ENCODE data around the gene TARDBP. TPM values are rescaled to one million over a fixed set of nuclear protein-coding genes. Genes with fewer than 3 reads are reported as not detected.

TARDBP gene
- total RNA-seq, 1 experiment from 2014 or later: 155 TPM

DNA sequence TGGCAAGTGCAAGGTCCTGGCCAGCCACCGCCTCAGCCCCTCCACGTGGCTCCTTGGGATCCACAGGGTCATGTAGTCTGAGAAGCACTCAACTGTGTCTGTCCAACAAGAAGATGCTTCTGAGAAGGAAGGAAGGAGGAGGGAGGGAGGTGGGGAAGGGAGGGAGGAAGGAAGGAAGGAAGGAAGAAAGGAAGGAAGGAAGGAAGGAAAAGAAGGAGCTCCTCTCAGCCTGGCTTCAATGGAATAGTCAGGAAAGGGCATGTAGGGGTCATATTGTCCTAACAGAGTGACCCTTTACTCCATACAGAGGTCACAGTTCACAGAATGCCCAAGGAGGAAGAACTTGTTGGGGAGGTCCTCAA lies 42.5 kb upstream of the TARDBP start:
- no peaks in the 10 kb centered on the region for H3K27me3 ChIP-seq (ENCODE audit: insufficient read depth, low read length)
- H3K36me3 ChIP-seq (ENCODE audit: control insufficient read depth in 1 of 2, insufficient read depth in 2 of 2, low read length in 2 of 2): no peaks in the 10 kb centered on the region
- CTCF ChIA-PET: no interaction called here
- BruUV-seq (replicated peaks): no TSS peak
- peaks cover 0 to 3% of the 10 kb centered on the region in 2 experiments; a peak in 1 of 4 replicates for H3K4me1 ChIP-seq (ENCODE audit: control insufficient read depth in 1 of 2, insufficient read depth in 2 of 2, low read length in 2 of 2)
- no peak for DNase-seq (ENCODE audit: low read depth, low spot score)
- no peak overlapping the region for H2AFZ ChIP-seq (ENCODE audit: low read depth, low read length, poor library complexity, severe bottlenecking)
- H3K9ac ChIP-seq (ENCODE audit: low read length): no peak overlapping the region
- intact Hi-C loops (cut with micrococcal nuclease): no loop called here
- no peaks in the 10 kb centered on the region for H3K79me2 ChIP-seq (ENCODE audit: insufficient read depth, low read length)
- TF ChIP-seq, protein P1, sequence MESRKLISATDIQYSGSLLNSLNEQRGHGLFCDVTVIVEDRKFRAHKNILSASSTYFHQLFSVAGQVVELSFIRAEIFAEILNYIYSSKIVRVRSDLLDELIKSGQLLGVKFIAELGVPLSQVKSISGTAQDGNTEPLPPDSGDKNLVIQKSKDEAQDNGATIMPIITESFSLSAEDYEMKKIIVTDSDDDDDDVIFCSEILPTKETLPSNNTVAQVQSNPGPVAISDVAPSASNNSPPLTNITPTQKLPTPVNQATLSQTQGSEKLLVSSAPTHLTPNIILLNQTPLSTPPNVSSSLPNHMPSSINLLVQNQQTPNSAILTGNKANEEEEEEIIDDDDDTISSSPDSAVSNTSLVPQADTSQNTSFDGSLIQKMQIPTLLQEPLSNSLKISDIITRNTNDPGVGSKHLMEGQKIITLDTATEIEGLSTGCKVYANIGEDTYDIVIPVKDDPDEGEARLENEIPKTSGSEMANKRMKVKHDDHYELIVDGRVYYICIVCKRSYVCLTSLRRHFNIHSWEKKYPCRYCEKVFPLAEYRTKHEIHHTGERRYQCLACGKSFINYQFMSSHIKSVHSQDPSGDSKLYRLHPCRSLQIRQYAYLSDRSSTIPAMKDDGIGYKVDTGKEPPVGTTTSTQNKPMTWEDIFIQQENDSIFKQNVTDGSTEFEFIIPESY (IDR thresholded peaks at IDR 0.05; ENCODE audit: extremely low read depth, insufficient replicate concordance, low read length): no peak
- TF ChIP-seq EGR1 (IDR thresholded peaks at IDR 0.05; ENCODE audit: low read depth) (no peak), ZNF274 (IDR thresholded peaks at IDR 0.05; ENCODE audit: low read depth, low read length) (no peak), CEBPB (IDR thresholded peaks at IDR 0.05; ENCODE audit: low read depth) (no peak), JUND (IDR thresholded peaks at IDR 0.05) (no peak), POLR2A (IDR thresholded peaks at IDR 0.05; ENCODE audit: borderline replicate concordance, extremely low read depth, insufficient read depth, insufficient read length) (no peak), RAD21 (IDR thresholded peaks at IDR 0.05; ENCODE audit: low read depth) (no peak), TCF7L2 (IDR thresholded peaks at IDR 0.05; ENCODE audit: borderline replicate concordance, extremely low read depth, insufficient read depth, insufficient read length) (no peak), CBX3 (IDR thresholded peaks at IDR 0.05; ENCODE audit: low read depth) (no peak)
- TF ChIP-seq, protein P2, sequence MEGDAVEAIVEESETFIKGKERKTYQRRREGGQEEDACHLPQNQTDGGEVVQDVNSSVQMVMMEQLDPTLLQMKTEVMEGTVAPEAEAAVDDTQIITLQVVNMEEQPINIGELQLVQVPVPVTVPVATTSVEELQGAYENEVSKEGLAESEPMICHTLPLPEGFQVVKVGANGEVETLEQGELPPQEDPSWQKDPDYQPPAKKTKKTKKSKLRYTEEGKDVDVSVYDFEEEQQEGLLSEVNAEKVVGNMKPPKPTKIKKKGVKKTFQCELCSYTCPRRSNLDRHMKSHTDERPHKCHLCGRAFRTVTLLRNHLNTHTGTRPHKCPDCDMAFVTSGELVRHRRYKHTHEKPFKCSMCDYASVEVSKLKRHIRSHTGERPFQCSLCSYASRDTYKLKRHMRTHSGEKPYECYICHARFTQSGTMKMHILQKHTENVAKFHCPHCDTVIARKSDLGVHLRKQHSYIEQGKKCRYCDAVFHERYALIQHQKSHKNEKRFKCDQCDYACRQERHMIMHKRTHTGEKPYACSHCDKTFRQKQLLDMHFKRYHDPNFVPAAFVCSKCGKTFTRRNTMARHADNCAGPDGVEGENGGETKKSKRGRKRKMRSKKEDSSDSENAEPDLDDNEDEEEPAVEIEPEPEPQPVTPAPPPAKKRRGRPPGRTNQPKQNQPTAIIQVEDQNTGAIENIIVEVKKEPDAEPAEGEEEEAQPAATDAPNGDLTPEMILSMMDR (IDR thresholded peaks at IDR 0.05 in 2 of 3, conservative IDR thresholded peaks at IDR 0.05 in 1 of 3; ENCODE audit: borderline replicate concordance in 1 of 3, insufficient read depth in 1 of 3, low read depth in 2 of 3, low read length in 2 of 3): no peak
- TF ChIP-seq, protein P3, sequence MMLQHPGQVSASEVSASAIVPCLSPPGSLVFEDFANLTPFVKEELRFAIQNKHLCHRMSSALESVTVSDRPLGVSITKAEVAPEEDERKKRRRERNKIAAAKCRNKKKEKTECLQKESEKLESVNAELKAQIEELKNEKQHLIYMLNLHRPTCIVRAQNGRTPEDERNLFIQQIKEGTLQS (IDR thresholded peaks at IDR 0.05): no peak
- TF ChIP-seq, protein P4, sequence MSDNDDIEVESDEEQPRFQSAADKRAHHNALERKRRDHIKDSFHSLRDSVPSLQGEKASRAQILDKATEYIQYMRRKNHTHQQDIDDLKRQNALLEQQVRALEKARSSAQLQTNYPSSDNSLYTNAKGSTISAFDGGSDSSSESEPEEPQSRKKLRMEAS (IDR thresholded peaks at IDR 0.05): no peak
- POLR2A ChIA-PET: no interaction called here
- H3K4me2 ChIP-seq (ENCODE audit: low read length): no peak overlapping the region
- H3K9me3 ChIP-seq (ENCODE audit: control insufficient read depth in 1 of 2, insufficient read depth in 1 of 2, low read depth in 1 of 2, low read length in 2 of 2): no peaks in the 10 kb centered on the region
- no peaks in the 10 kb centered on the region for H4K20me1 ChIP-seq (ENCODE audit: insufficient read depth)
- no peaks in the 10 kb centered on the region for H3K9me2 ChIP-seq (ENCODE audit: insufficient read depth)
- RAD21 ChIA-PET (ENCODE audit: low non-redundant PET in 1 of 2, low total read pairs in 2 of 2, uncharacterized antibody in 2 of 2, unreplicated experiment in 2 of 2): no interaction called here
- H3K27ac ChIP-seq (ENCODE audit: low read depth, low read length): no peak overlapping the region
- no peak for ATAC-seq
- no peak overlapping the region for H3K4me3 ChIP-seq (replicated peaks in 1 of 2; ENCODE audit: low read depth in 1 of 2, low read length in 2 of 2)

All from HCT116 (cell line).